Erythroblast (primary cell): ENCODE data around the gene SLC16A12.

ENCODE experiments used
- GATA1 ChIP-seq: IDR thresholded peaks from 2 replicates; pipeline ENCODE4 v1.6.1; 2011; ENCODE audit warnings: low read depth, mild to moderate bottlenecking, control low read depth, low read length, moderate library complexity
- POLR2A ChIP-seq: IDR thresholded peaks from 2 replicates; pipeline ENCODE4 v1.6.1; 2011; ENCODE audit warnings: mild to moderate bottlenecking, low read length

GRCh38 chr10:89427629-89428028 is 107.8 kb downstream of the SLC16A12 start:
- TF ChIP-seq POLR2A = no peak
- no peak for TF ChIP-seq GATA1
